Panc1 (cell line): ENCODE results near the gene EDAR. TPM values are rescaled to one million over a fixed set of nuclear protein-coding genes. Genes with fewer than 3 reads are reported as not detected.

Experiments
- total RNA-seq: library from RNA; stranded (reverse); gene quantifications from one replicate; pipeline ENCODE4 v1.2.1, GENCODE V29; 2021; ENCODE audit not compliant: unreplicated experiment

Gene EDAR
- total RNA-seq, 1 experiment from 2014 or later: not detected

Other genes starting within 250 kb of the EDAR start
- 10.1 TPM for gene CCDC138, start 202.4 kb downstream of the EDAR start, total RNA-seq
- gene SH3RF3, start 140.0 kb upstream of the EDAR start, total RNA-seq: 4.9 TPM